OCI-LY7 (cell line): ENCODE data around the gene PAXIP1. TPM values are rescaled to one million over a fixed set of nuclear protein-coding genes. Genes with fewer than 3 reads are reported as not detected.
A peak's percentile ranks its signal among the peaks of the same experiment; 100 is the strongest.

Experiments
- Bru-seq: library from RNA; stranded (reverse); fragments of 400-500 nt; gene quantifications from one replicate; lab custom pipeline; 2021; lab: Mats Ljungman, UMichigan
- BruChase-seq, 2 experiments: library from RNA; stranded (reverse); fragments of 400-500 nt; gene quantifications; one replicate each; lab custom pipeline; 2021; lab: Mats Ljungman, UMichigan
- BruUV-seq: library from RNA; stranded (reverse); fragments of 400-500 nt; replicated peaks from 2 replicates; lab custom pipeline; 2021; lab: Mats Ljungman, UMichigan
- CTCF ChIA-PET: fragments of 300-600 bp; sonication (Branson Sonifier 250); formaldehyde crosslinking; loops from one replicate; lab custom pipeline; 2022; ENCODE audit warnings: antibody characterized with exemption; ENCODE audit not compliant: unreplicated experiment; lab: Charles Lee
- POLR2A ChIA-PET: fragments of 300-600 bp; sonication (Branson Sonifier 250); formaldehyde crosslinking; loops from one replicate; lab custom pipeline; 2022; ENCODE audit warnings: antibody characterized with exemption; lab: Charles Lee
- DNase-seq: peaks from one replicate; pipeline ENCODE4 v3.0.0-alpha.2; 2015; ENCODE audit warnings: low spot score
- H2AFZ ChIP-seq: fragments of 200-600 bp; sonication (generic), shearing (Covaris generic); 2 replicates; pipeline ENCODE4 v1.6.1; 2014; ENCODE audit warnings: mild to moderate bottlenecking, antibody characterized with exemption, low read length, moderate library complexity
- H3K27ac ChIP-seq: fragments of 200-600 bp; sonication (generic); 2 replicates; pipeline ENCODE4 v1.5.1; 2014; ENCODE audit warnings: mixed run types, low read depth, mild to moderate bottlenecking, moderate library complexity, low read length, inconsistent platforms; ENCODE audit not compliant: poor library complexity, severe bottlenecking
- H3K36me3 ChIP-seq: fragments of 200-600 bp; sonication (generic); 2 replicates; pipeline ENCODE4 v1.6.1; 2014; ENCODE audit warnings: mild to moderate bottlenecking, antibody characterized with exemption, low read length, moderate library complexity, mixed read lengths; ENCODE audit not compliant: insufficient read depth
- H3K4me1 ChIP-seq: fragments of 200-600 bp; sonication (generic); 2 replicates; pipeline ENCODE4 v1.5.1; 2014; ENCODE audit warnings: mild to moderate bottlenecking, low read length; ENCODE audit not compliant: insufficient read depth, poor library complexity, severe bottlenecking
- H3K4me2 ChIP-seq: fragments of 200-600 bp; sonication (generic); 2 replicates; pipeline ENCODE4 v1.6.1; 2014; ENCODE audit warnings: mild to moderate bottlenecking, low read length
- H3K4me3 ChIP-seq: fragments of 200-600 bp; sonication (generic); 2 replicates; pipeline ENCODE4 v1.5.1; 2014; ENCODE audit warnings: mild to moderate bottlenecking, low read depth, low read length; ENCODE audit not compliant: poor library complexity, severe bottlenecking
- H3K79me2 ChIP-seq: fragments of 200-600 bp; sonication (generic); 2 replicates; pipeline ENCODE4 v1.6.1; 2016; ENCODE audit warnings: low read depth, mild to moderate bottlenecking, low read length, moderate library complexity, mixed read lengths; ENCODE audit not compliant: insufficient read depth
- H3K9me2 ChIP-seq: fragments of 200-600 bp; sonication (generic); 2 replicates; pipeline ENCODE4 v1.6.1; 2016; ENCODE audit warnings: mild to moderate bottlenecking, low read length, mixed read lengths; ENCODE audit not compliant: insufficient read depth
- H3K9me3 ChIP-seq: fragments of 200-600 bp; sonication (generic); 2 replicates; pipeline ENCODE4 v1.6.1; 2014; ENCODE audit warnings: mild to moderate bottlenecking, mixed run types, low read length, mixed read lengths
- H4K20me1 ChIP-seq: fragments of 200-600 bp; sonication (generic); 2 replicates; pipeline ENCODE4 v1.6.1; 2014; ENCODE audit warnings: mild to moderate bottlenecking, antibody characterized with exemption, low read length, moderate library complexity, mixed read lengths; ENCODE audit not compliant: insufficient read depth
- CTCF ChIP-seq: fragments of 200-600 bp; sonication (generic); conservative IDR thresholded peaks from 2 replicates; pipeline ENCODE4 v1.5.1; 2014; ENCODE audit warnings: mild to moderate bottlenecking, antibody characterized with exemption, low read length, moderate library complexity, mixed read lengths
- EZH2phosphoT487 ChIP-seq: fragments of 200-600 bp; sonication (generic); IDR thresholded peaks from 2 replicates; pipeline ENCODE4 v1.6.1; 2018; ENCODE audit warnings: low read depth, borderline replicate concordance, mild to moderate bottlenecking, mixed run types, antibody characterized with exemption, low read length, moderate library complexity, mixed read lengths
- intact Hi-C: fragments of 100-400 bp; cut with micrococcal nuclease; formaldehyde crosslinking; loops from one replicate; pipeline ENCODE4 v1.10.0; 2022; ENCODE audit not compliant: unreplicated experiment
- long read RNA-seq: library from polyadenylated mRNA; stranded (forward); transcript quantifications from one replicate; pipeline ENCODE4 v2.0.0, GENCODE V29; 2022
- total RNA-seq, 2 experiments: library from RNA; depleted of rRNA in 1 of 2; stranded (reverse); fragments of >200 nt in 1 of 2; shearing (Covaris generic) in 1 of 2; gene quantifications; 2 replicates each; pipeline ENCODE4 v1.2.3, GENCODE V29; 2014 to 2022

Gene PAXIP1
- total RNA-seq (2014; rRNA removed; shearing (Covaris generic)) = 23.5 and 27.4 TPM in 2 replicates
- total RNA-seq (2022) = 33.0 and 36.3 TPM in 2 replicates
- percentile 85 among the genes with signal in this experiment for Bru-seq, nascent RNA
- percentile 82 among the genes with signal in this experiment for BruChase-seq, experiment 1, labeled RNA remaining after a 6-hour chase
- percentile 80 among the genes with signal in this experiment for BruChase-seq, experiment 2, labeled RNA remaining after a 2-hour chase
- long read RNA-seq, transcript PAXIP1-201 (21 exons, 3,711 nt) = major isoform, 7 of 19 reads
- long read RNA-seq, partial matches to known transcripts = 7 of 19 reads
- long read RNA-seq, other reads (novel, unspliced or antisense) = 5 of 19 reads

DNA sequence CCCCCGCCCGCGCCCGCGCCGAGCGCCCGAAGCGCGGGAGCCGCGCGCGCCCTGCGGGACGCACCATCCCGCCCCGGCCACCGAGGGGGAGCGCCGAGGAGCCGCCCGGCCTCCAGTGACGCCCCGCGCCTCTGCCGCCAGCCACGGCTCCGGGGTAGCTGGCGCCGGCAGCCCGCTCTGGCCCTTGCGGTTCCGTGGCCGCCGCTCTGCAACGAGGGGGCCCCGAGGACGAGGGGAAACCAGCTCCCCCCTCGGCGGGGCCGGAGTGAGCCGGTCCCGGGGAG, at the start of gene PAXIP1:
Gene PAXIP1 (minus strand): TSS at position 33 of the 284 bp plus-strand sequence. CDS start 195 bp downstream, outside the sequence.
- POLR2A ChIA-PET = interaction anchor here (0.8 to 1.3 kb wide), 2 partner anchors 56 to 295 kb away, joined by 3 read pairs; partner anchors contain the start of gene INSIG1
- TF ChIP-seq EZH2phosphoT487 (no peak), CTCF (no peak)
- no TSS peak for BruUV-seq

GRCh38 chr7:155051355-155051754, 48.4 kb upstream of the PAXIP1 start:
- POLR2A ChIA-PET = no interaction called here
- no peak for TF ChIP-seq CTCF
- TF ChIP-seq EZH2phosphoT487 = no peak
- H2AFZ ChIP-seq = no peak overlapping the region
- intact Hi-C loops = no loop called here
- H3K4me2 ChIP-seq = no peak overlapping the region
- H3K79me2 ChIP-seq = no peaks in the 10 kb centered on the region
- no peaks in the 10 kb centered on the region for H3K9me2 ChIP-seq
- BruUV-seq = no TSS peak
- H4K20me1 ChIP-seq = no peaks in the 10 kb centered on the region
- CTCF ChIA-PET = no interaction called here
- DNase-seq = no peak
- H3K4me1 ChIP-seq = no peaks in the 10 kb centered on the region
- no peaks in the 10 kb centered on the region for H3K9me3 ChIP-seq
- no peaks in the 10 kb centered on the region for H3K36me3 ChIP-seq
- H3K4me3 ChIP-seq = no peak overlapping the region
- no peak overlapping the region for H3K27ac ChIP-seq

More for the DNA sequence above, at the start of gene PAXIP1:
- H3K79me2 ChIP-seq = peaks cover 64% of the 10 kb centered on the region
- CTCF ChIA-PET = interaction anchor here (0.7 kb wide), 1 partner anchor 81 kb away, joined by 3 read pairs; no protein-coding TSS in a partner anchor
- intact Hi-C loops = loop anchor here (1.0 kb wide), 1 partner anchor 296 kb away; no protein-coding TSS in a partner anchor
- peaks cover 21% of the 10 kb centered on the region for H4K20me1 ChIP-seq
- no peaks in the 10 kb centered on the region for H3K9me3 ChIP-seq
- H2AFZ ChIP-seq = peak within 1 kb of the TSS; percentile 89
- H3K4me1 ChIP-seq = peaks cover 22% of the 10 kb centered on the region
- H3K4me2 ChIP-seq = peak within 1 kb of the TSS; percentile 82
- H3K9me2 ChIP-seq = no peaks in the 10 kb centered on the region
- DNase-seq = peak; percentile 76
- H3K36me3 ChIP-seq = peaks cover 59% of the 10 kb centered on the region
- peak within 1 kb of the TSS; percentile 65 for H3K27ac ChIP-seq
- peak within 1 kb of the TSS; percentile 93 for H3K4me3 ChIP-seq

GRCh38 chr7:155048006-155048405, 45.1 kb upstream of the PAXIP1 start:
- CTCF ChIA-PET = no interaction called here
- no peak for TF ChIP-seq CTCF
- Histone ChIP-seq H3K4me2 (no peak overlapping the region), H3K36me3 (no peaks in the 10 kb centered on the region), H3K9me2 (no peaks in the 10 kb centered on the region), H3K27ac (no peak overlapping the region), H3K4me1 (no peaks in the 10 kb centered on the region), H2AFZ (no peak overlapping the region), H3K79me2 (no peaks in the 10 kb centered on the region), H3K4me3 (no peak overlapping the region), H4K20me1 (no peaks in the 10 kb centered on the region), H3K9me3 (no peaks in the 10 kb centered on the region)
- intact Hi-C loops = no loop called here
- BruUV-seq = no TSS peak
- POLR2A ChIA-PET = interaction anchor here (0.6 kb wide), 1 partner anchor 8 kb away, joined by 3 read pairs; no protein-coding TSS in a partner anchor
- no peak for DNase-seq
